ENCODE measurements around the gene SOWAHC. TPM values are rescaled to one million over a fixed set of nuclear protein-coding genes. Genes with fewer than 3 reads are reported as not detected.

SOWAHC gene
- total RNA-seq, 1 donor from 2014 or later = 2.2 TPM

DNA sequence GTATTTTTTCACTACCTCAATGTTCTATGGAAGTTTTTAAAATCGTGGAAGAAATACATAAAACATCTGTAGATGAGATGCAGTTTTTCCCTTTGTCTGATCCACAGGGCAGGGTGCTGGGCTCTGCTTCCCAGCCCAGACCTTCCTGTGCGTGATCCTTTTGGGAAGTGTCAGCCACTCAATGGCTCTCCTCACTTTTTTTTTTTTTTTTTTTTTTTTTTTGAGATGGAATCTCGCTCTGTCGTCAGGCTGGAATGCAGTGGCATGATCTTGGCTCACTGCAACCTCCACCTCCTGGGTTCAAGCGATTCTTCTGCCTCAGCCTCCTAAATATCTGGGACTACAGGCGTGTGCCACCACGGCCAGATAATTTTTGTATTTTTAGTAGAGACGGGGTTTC lies 32.8 kb downstream of the SOWAHC start:
- TF ChIP-seq, protein P1, sequence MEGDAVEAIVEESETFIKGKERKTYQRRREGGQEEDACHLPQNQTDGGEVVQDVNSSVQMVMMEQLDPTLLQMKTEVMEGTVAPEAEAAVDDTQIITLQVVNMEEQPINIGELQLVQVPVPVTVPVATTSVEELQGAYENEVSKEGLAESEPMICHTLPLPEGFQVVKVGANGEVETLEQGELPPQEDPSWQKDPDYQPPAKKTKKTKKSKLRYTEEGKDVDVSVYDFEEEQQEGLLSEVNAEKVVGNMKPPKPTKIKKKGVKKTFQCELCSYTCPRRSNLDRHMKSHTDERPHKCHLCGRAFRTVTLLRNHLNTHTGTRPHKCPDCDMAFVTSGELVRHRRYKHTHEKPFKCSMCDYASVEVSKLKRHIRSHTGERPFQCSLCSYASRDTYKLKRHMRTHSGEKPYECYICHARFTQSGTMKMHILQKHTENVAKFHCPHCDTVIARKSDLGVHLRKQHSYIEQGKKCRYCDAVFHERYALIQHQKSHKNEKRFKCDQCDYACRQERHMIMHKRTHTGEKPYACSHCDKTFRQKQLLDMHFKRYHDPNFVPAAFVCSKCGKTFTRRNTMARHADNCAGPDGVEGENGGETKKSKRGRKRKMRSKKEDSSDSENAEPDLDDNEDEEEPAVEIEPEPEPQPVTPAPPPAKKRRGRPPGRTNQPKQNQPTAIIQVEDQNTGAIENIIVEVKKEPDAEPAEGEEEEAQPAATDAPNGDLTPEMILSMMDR (IDR thresholded peaks at IDR 0.05; ENCODE audit: unreplicated experiment) = no peak
- no peak for DNase-seq (ENCODE audit: low spot score)
- no peaks in the 10 kb centered on the region for H3K36me3 Mint-ChIP-seq (ENCODE audit: low read depth, unreplicated experiment)
- peaks cover 1% of the 10 kb centered on the region for H3K27me3 Mint-ChIP-seq (ENCODE audit: unreplicated experiment)
- no peaks in the 10 kb centered on the region for H3K9me3 Mint-ChIP-seq (ENCODE audit: unreplicated experiment)
- H3K4me1 Mint-ChIP-seq (ENCODE audit: unreplicated experiment) = peaks cover 13% of the 10 kb centered on the region
- no peak overlapping the region for H3K27ac Mint-ChIP-seq (ENCODE audit: unreplicated experiment)
- no peak overlapping the region for H3K4me3 Mint-ChIP-seq (ENCODE audit: unreplicated experiment)

DNA sequence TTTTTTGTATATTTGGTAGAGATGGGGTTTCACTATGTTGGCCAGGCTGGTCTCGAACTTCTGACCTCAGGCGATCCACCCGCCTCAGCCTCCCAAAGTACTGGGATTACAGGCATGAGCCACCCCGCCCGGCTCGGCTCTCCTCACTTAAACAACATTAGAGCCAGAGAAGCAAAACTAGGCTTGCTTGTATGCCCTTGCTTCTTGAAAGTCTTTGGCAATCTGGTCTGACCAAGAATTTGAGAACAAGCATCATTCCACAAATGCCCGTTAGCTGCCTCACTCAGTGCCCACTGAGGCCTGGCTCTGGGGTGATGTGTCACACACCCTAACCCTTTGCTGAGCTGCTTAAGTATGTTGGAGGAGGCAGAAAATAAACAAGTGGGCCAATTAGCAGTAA lies 33.5 kb downstream of the SOWAHC start:
- no peak overlapping the region for H3K4me3 Mint-ChIP-seq (ENCODE audit: unreplicated experiment)
- H3K4me1 Mint-ChIP-seq (ENCODE audit: unreplicated experiment) = peaks cover 13% of the 10 kb centered on the region
- TF ChIP-seq, protein P1 (IDR thresholded peaks at IDR 0.05; ENCODE audit: unreplicated experiment) = no peak
- no peak for DNase-seq (ENCODE audit: low spot score)
- H3K27me3 Mint-ChIP-seq (ENCODE audit: unreplicated experiment) = peaks cover 1% of the 10 kb centered on the region
- no peak overlapping the region for H3K27ac Mint-ChIP-seq (ENCODE audit: unreplicated experiment)
- H3K9me3 Mint-ChIP-seq (ENCODE audit: unreplicated experiment) = no peaks in the 10 kb centered on the region
- no peaks in the 10 kb centered on the region for H3K36me3 Mint-ChIP-seq (ENCODE audit: low read depth, unreplicated experiment)

- H3K9me3 Mint-ChIP-seq (ENCODE audit: unreplicated experiment) = no peaks in the 10 kb centered on the region
- DNase-seq (ENCODE audit: low spot score) = no peak
- no peak overlapping the region for H3K27ac Mint-ChIP-seq (ENCODE audit: unreplicated experiment)
- H3K4me3 Mint-ChIP-seq (ENCODE audit: unreplicated experiment) = no peak overlapping the region
- TF ChIP-seq, protein P1 (IDR thresholded peaks at IDR 0.05; ENCODE audit: unreplicated experiment) = no peak
- H3K27me3 Mint-ChIP-seq (ENCODE audit: unreplicated experiment) = peaks cover 1% of the 10 kb centered on the region
- peaks cover 13% of the 10 kb centered on the region for H3K4me1 Mint-ChIP-seq (ENCODE audit: unreplicated experiment)
- H3K36me3 Mint-ChIP-seq (ENCODE audit: low read depth, unreplicated experiment) = no peaks in the 10 kb centered on the region
Observed at GRCh38 chr2:109648041-109648527, 33.9 kb downstream of the SOWAHC start.

DNA sequence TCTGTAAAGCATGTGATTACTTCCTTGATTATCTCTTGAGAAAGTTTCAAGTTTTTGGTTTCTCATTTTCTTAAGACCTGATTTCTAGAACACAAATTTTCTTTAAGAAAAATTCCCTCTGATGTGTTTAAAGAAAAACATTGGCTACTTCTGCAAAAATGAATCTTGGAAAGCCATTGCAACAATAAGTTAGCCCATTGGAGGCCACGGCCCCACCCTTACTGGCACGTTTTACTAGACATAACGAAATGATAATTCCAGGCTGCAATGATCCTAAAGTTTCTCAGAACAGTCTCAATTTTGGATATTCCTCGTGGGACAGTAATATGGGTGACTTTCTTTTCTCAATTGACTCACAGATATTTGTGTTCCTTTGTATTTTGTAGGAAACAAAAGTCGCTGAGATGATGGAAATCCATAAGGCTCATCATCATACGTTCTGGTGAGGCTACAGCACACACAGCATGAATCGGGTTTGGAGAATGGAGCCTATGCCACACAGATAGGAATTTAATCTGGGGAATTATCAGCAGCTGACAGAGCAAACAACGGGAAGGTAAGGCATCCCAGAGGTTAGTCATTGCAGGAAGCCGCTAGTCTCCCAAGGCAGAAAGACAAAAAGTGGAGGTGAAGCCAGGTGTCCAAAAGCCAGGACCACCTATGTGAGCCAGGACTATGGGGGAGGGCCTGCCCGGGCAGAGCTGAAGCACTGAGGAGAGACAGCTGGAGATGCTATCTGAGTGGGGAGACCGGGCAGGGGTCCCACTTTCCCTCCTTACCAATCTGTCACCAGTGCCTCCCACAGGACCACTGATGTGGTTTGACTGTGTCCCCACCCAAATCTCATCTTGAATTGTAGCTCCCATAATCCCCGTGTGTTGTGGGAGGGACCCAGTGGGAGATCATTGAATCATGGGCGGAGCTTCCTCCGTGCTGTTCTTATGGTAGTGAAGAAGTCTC lies 35.9 kb downstream of the SOWAHC start:
- H3K9me3 Mint-ChIP-seq (ENCODE audit: unreplicated experiment) = no peaks in the 10 kb centered on the region
- peaks cover 5% of the 10 kb centered on the region for H3K4me1 Mint-ChIP-seq (ENCODE audit: unreplicated experiment)
- DNase-seq (ENCODE audit: low spot score) = no peak
- no peak overlapping the region for H3K4me3 Mint-ChIP-seq (ENCODE audit: unreplicated experiment)
- H3K27ac Mint-ChIP-seq (ENCODE audit: unreplicated experiment) = no peak overlapping the region
- H3K36me3 Mint-ChIP-seq (ENCODE audit: low read depth, unreplicated experiment) = no peaks in the 10 kb centered on the region
- peaks cover 1% of the 10 kb centered on the region for H3K27me3 Mint-ChIP-seq (ENCODE audit: unreplicated experiment)
- TF ChIP-seq, protein P1 (IDR thresholded peaks at IDR 0.05; ENCODE audit: unreplicated experiment) = no peak
